Immature natural killer cell (primary cell): ENCODE data around the gene CLIC1. TPM values are rescaled to one million over a fixed set of nuclear protein-coding genes. Genes with fewer than 3 reads are reported as not detected.
A peak's percentile ranks its signal among the peaks of the same experiment; 100 is the strongest.

Experiments used
- DNase-seq, 3 donors: peaks; one replicate each; pipeline ENCODE4 v3.0.0; 2022; ENCODE audit warnings: mixed read lengths in 1 of 3
- H3K27ac Mint-ChIP-seq, 6 donors: one replicate each; pipeline ENCODE4 v1.8.0; 2020; ENCODE audit warnings: mixed read lengths in 6 of 6, mild to moderate bottlenecking in 5 of 6, inconsistent platforms in 4 of 6, moderate library complexity in 3 of 6
- H3K27me3 Mint-ChIP-seq, 3 donors: one replicate each; pipeline ENCODE4 v1.8.0; 2020 to 2021; ENCODE audit warnings: low read depth in 3 of 3, mild to moderate bottlenecking in 3 of 3, mixed read lengths in 3 of 3, moderate library complexity in 3 of 3, inconsistent platforms in 1 of 3
- H3K36me3 Mint-ChIP-seq, 3 donors: one replicate each; pipeline ENCODE4 v1.8.0; 2020; ENCODE audit warnings: mixed read lengths in 3 of 3, inconsistent platforms in 2 of 3, mild to moderate bottlenecking in 2 of 3
- H3K4me1 Mint-ChIP-seq, 2 donors: one replicate each; pipeline ENCODE4 v1.8.0; 2020; ENCODE audit warnings: inconsistent platforms in 2 of 2, mild to moderate bottlenecking in 2 of 2, mixed read lengths in 2 of 2, moderate library complexity in 1 of 2
- H3K4me3 Mint-ChIP-seq, 5 donors: one replicate each; pipeline ENCODE4 v1.8.0; 2020; ENCODE audit warnings: mild to moderate bottlenecking in 5 of 5, mixed read lengths in 5 of 5, inconsistent platforms in 3 of 5, moderate library complexity in 3 of 5
- H3K9me3 Mint-ChIP-seq, 6 donors: one replicate each; pipeline ENCODE4 v1.8.0; 2020; ENCODE audit warnings: mild to moderate bottlenecking in 6 of 6, mixed read lengths in 6 of 6, inconsistent platforms in 4 of 6, moderate library complexity in 3 of 6
- polyA plus RNA-seq, 3 donors: library from polyadenylated mRNA; unstranded; fragments of 300-500 nt; fragmentation: Illumina TruSeq; gene quantifications; one replicate each; pipeline ENCODE4 v1.2.3, GENCODE V29; 2021

The CLIC1 gene
- polyA plus RNA-seq, 3 donors from 2014 or later, result 1,179 to 1,674 (median 1,350) TPM

- Mint-ChIP-seq H3K9me3 (no peaks in the 10 kb centered on the region), H3K27me3 (peaks cover 0 to 1% (median under 1%) of the 10 kb centered on the region in 3 donors), H3K36me3 (peaks cover 12 to 30% (median 16%) of the 10 kb centered on the region in 3 donors), H3K4me3 (no peak overlapping the region), H3K4me1 (no peaks in the 10 kb centered on the region), H3K27ac (no peak overlapping the region)
- DNase-seq, result no peak
Measured at GRCh38 chr6:31762878-31763618, 26.7 kb upstream of the CLIC1 start.

- Mint-ChIP-seq H3K4me3 (no peak within 1 kb of the TSS), H3K4me1 (no peaks in the 10 kb centered on the region), H3K27ac (peak within 1 kb of the TSS in 1 of 6 donors; percentile 45), H3K27me3 (peaks cover 0 to 2% (median 1%) of the 10 kb centered on the region in 3 donors), H3K9me3 (no peaks in the 10 kb centered on the region), H3K36me3 (peaks cover 12 to 30% (median 16%) of the 10 kb centered on the region in 3 donors)
- no peak for DNase-seq
Measured at GRCh38 chr6:31762356-31762755, 26.0 kb upstream of the CLIC1 start, which contains the start of gene SAPCD1. Gene SAPCD1 (plus strand): TSS chr6:31762656. CDS start chr6:31763055, 399 bp downstream.

- peaks cover 0 to 2% (median 0%) of the 10 kb centered on the region in 3 donors for H3K27me3 Mint-ChIP-seq
- no peak for DNase-seq
- H3K36me3 Mint-ChIP-seq, result peaks cover 12 to 30% (median 16%) of the 10 kb centered on the region in 3 donors
- no peaks in the 10 kb centered on the region for H3K9me3 Mint-ChIP-seq
- H3K4me1 Mint-ChIP-seq, result no peaks in the 10 kb centered on the region
- no peak overlapping the region for H3K27ac Mint-ChIP-seq
- no peak overlapping the region for H3K4me3 Mint-ChIP-seq
Measured at GRCh38 chr6:31761343-31761742, 25.0 kb upstream of the CLIC1 start.

- Mint-ChIP-seq H3K27ac (no peak overlapping the region), H3K27me3 (peaks cover 0 to 2% (median 0%) of the 10 kb centered on the region in 3 donors), H3K36me3 (peaks cover 12 to 30% (median 16%) of the 10 kb centered on the region in 3 donors), H3K4me3 (no peak overlapping the region), H3K4me1 (no peaks in the 10 kb centered on the region), H3K9me3 (no peaks in the 10 kb centered on the region)
- DNase-seq, result no peak
Measured at GRCh38 chr6:31760790-31761189, 24.5 kb upstream of the CLIC1 start.

- no peak overlapping the region for H3K27ac Mint-ChIP-seq
- no peak for DNase-seq
- H3K4me3 Mint-ChIP-seq, result no peak overlapping the region
- no peaks in the 10 kb centered on the region for H3K4me1 Mint-ChIP-seq
- no peaks in the 10 kb centered on the region for H3K9me3 Mint-ChIP-seq
- peaks cover 0 to 5% (median 0%) of the 10 kb centered on the region in 3 donors for H3K27me3 Mint-ChIP-seq
- H3K36me3 Mint-ChIP-seq, result peaks cover 12 to 30% (median 16%) of the 10 kb centered on the region in 3 donors
Measured at GRCh38 chr6:31758281-31758680, 22.0 kb upstream of the CLIC1 start.

- peak overlapping the region in 1 of 6 donors; percentile 1 for H3K27ac Mint-ChIP-seq
- H3K36me3 Mint-ChIP-seq, result peaks cover 0 to 3% (median 0%) of the 10 kb centered on the region in 3 donors
- H3K4me3 Mint-ChIP-seq, result no peak overlapping the region
- DNase-seq, result no peak
- no peaks in the 10 kb centered on the region for H3K4me1 Mint-ChIP-seq
- no peaks in the 10 kb centered on the region for H3K9me3 Mint-ChIP-seq
- peaks cover 0 to 2% (median 0%) of the 10 kb centered on the region in 3 donors for H3K27me3 Mint-ChIP-seq
Measured at GRCh38 chr6:31752739-31753319, 16.5 kb upstream of the CLIC1 start.

- DNase-seq, result no peak
- peaks cover 0 to 2% (median 1%) of the 10 kb centered on the region in 3 donors for H3K27me3 Mint-ChIP-seq
- H3K36me3 Mint-ChIP-seq, result peaks cover 5 to 9% (median 5%) of the 10 kb centered on the region in 3 donors
- no peaks in the 10 kb centered on the region for H3K4me1 Mint-ChIP-seq
- no peak overlapping the region for H3K4me3 Mint-ChIP-seq
- H3K27ac Mint-ChIP-seq, result no peak overlapping the region
- H3K9me3 Mint-ChIP-seq, result no peaks in the 10 kb centered on the region
Measured at GRCh38 chr6:31750411-31751022, 14.2 kb upstream of the CLIC1 start.

- Mint-ChIP-seq H3K27me3 (peaks cover 0 to 2% (median 1%) of the 10 kb centered on the region in 3 donors), H3K4me1 (no peaks in the 10 kb centered on the region), H3K4me3 (no peak overlapping the region), H3K36me3 (peaks cover 5 to 11% (median 9%) of the 10 kb centered on the region in 3 donors), H3K27ac (no peak overlapping the region), H3K9me3 (no peaks in the 10 kb centered on the region)
- no peak for DNase-seq
Measured at GRCh38 chr6:31749301-31750036, 13.1 kb upstream of the CLIC1 start.

- no peaks in the 10 kb centered on the region for H3K9me3 Mint-ChIP-seq
- peaks cover 5 to 9% (median 8%) of the 10 kb centered on the region in 3 donors for H3K27me3 Mint-ChIP-seq
- no peak overlapping the region for H3K4me3 Mint-ChIP-seq
- DNase-seq, result no peak
- peaks cover 17 to 19% of the 10 kb centered on the region in 2 donors for H3K4me1 Mint-ChIP-seq
- H3K27ac Mint-ChIP-seq, result peak overlapping the region in 1 of 6 donors; percentile 46
- peaks cover 5 to 11% (median 10%) of the 10 kb centered on the region in 3 donors for H3K36me3 Mint-ChIP-seq
Measured at GRCh38 chr6:31744422-31744821, 8.1 kb upstream of the CLIC1 start.

- no peak for DNase-seq
- no peak overlapping the region for H3K27ac Mint-ChIP-seq
- peaks cover 5 to 11% (median 10%) of the 10 kb centered on the region in 3 donors for H3K36me3 Mint-ChIP-seq
- no peak overlapping the region for H3K4me3 Mint-ChIP-seq
- no peaks in the 10 kb centered on the region for H3K9me3 Mint-ChIP-seq
- H3K27me3 Mint-ChIP-seq, result peaks cover 8 to 11% (median 9%) of the 10 kb centered on the region in 3 donors
- peaks cover 32 to 34% of the 10 kb centered on the region in 2 donors for H3K4me1 Mint-ChIP-seq
Measured at GRCh38 chr6:31742894-31743293, 6.6 kb upstream of the CLIC1 start.

GRCh38 chr6:31741815-31742214 is 5.5 kb upstream of the CLIC1 start:
- no peaks in the 10 kb centered on the region for H3K9me3 Mint-ChIP-seq
- H3K27me3 Mint-ChIP-seq, result peaks cover 7 to 15% (median 8%) of the 10 kb centered on the region in 3 donors
- H3K27ac Mint-ChIP-seq, result peak overlapping the region in 3 of 6 donors; percentile 14 to 69 (median 48)
- peaks cover 43 to 45% of the 10 kb centered on the region in 2 donors for H3K4me1 Mint-ChIP-seq
- DNase-seq, result no peak
- H3K36me3 Mint-ChIP-seq, result peaks cover 0 to 8% (median 4%) of the 10 kb centered on the region in 3 donors
- H3K4me3 Mint-ChIP-seq, result peak overlapping the region; percentile 10 to 96 (median 50)

- Mint-ChIP-seq H3K4me1 (peaks cover 52 to 56% of the 10 kb centered on the region in 2 donors), H3K27me3 (peaks cover 8 to 21% (median 15%) of the 10 kb centered on the region in 3 donors), H3K27ac (peak overlapping the region; percentile 94 to 99 (median 97)), H3K4me3 (peak overlapping the region; percentile 88 to 98 (median 97)), H3K36me3 (peaks cover 2 to 8% (median 4%) of the 10 kb centered on the region in 3 donors), H3K9me3 (no peaks in the 10 kb centered on the region)
- no peak for DNase-seq
Measured at GRCh38 chr6:31740397-31741223, 4.3 kb upstream of the CLIC1 start.
